ENCODE results near the gene TEKT5. TPM values are rescaled to one million over a fixed set of nuclear protein-coding genes. Genes with fewer than 3 reads are reported as not detected.
"Not testable (repeated sequence)": the region's sequence is repeated elsewhere in the genome, so short reads cannot be mapped to it uniquely, and the experiment has no call there.

TEKT5 gene
- total and polyA plus RNA-seq, 2 donors, result 0.19 to 0.32 TPM

- no peak overlapping the region for H3K27ac ChIP-seq (ENCODE audit: low read depth)
- H3K4me3 ChIP-seq (ENCODE audit: low read depth, low read length), result no peak overlapping the region
- WGBS, result 80% methylated on average over 5 of the region's 5 CpGs
- H3K36me3 ChIP-seq (ENCODE audit: insufficient read depth), result no peaks in the 10 kb centered on the region
- no peak for DNase-seq (ENCODE audit: extremely low spot score)
- no peaks in the 10 kb centered on the region for H3K4me1 ChIP-seq (ENCODE audit: insufficient read depth)
Observed at GRCh38 chr16:10662212-10662611, 32.5 kb downstream of the TEKT5 start.

DNA sequence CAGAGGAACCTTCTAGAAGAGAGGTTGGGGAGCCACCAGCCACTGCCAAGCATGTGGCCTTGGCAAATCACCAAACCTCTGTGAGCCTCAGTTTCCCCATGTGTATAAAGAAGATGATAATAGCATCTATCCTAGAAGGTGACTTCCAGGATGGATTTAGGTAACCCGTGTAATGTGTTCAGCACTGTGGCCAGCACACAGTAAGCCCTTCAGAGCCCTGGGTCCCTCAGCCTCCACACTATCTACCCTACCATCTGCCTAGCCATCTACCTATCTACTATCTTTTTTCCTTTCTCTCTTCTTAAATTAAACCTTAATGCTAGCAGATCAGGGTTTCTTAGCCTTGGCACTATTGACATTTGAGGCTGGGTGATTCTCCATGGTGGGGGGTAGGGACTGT, 33.0 kb downstream of the TEKT5 start:
- no peak for DNase-seq (ENCODE audit: extremely low spot score)
- Histone ChIP-seq H3K4me1 (ENCODE audit: insufficient read depth) (no peaks in the 10 kb centered on the region), H3K27ac (ENCODE audit: low read depth) (no peak overlapping the region), H3K36me3 (ENCODE audit: insufficient read depth) (no peaks in the 10 kb centered on the region), H3K4me3 (ENCODE audit: low read depth, low read length) (no peak overlapping the region)
- WGBS, result 18% methylated on average over 1 of the region's 1 CpG

DNA sequence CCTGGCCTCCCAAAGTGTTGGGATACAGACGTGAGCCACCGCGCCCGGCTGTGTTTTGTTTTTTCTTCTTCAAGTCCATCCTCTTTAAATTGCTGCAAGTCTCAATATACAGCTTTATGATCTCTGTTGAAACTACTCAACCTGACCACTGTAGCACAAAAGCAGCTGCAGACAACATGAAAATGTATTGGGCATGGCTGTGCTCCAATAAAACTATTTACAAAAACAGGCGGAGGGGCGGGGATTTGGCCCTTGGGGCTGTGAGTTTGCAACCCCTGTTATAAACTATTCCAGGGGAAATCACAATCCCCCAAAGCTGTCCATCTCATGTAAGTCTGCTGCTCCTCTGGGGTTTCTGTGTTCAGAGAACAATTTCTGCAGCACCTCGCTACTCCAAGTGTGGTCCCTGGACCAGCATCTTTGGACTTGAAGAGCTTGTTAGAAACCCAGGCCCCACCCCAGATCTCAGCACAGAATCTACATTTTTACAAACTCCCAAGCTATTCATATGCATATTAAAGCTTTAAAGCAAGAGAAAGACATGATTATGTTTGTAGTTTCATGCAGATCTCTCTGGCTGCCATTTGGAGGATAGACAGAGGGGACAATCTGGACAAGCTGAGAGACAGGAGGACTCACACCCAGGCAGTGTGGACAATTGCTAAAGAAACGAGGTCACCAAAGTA, 33.6 kb downstream of the TEKT5 start:
- H3K27ac ChIP-seq (ENCODE audit: low read depth), result no peak overlapping the region
- WGBS, result 65% methylated on average over 8 of the region's 8 CpGs
- no peak for DNase-seq (ENCODE audit: extremely low spot score)
- no peaks in the 10 kb centered on the region for H3K4me1 ChIP-seq (ENCODE audit: insufficient read depth)
- H3K36me3 ChIP-seq (ENCODE audit: insufficient read depth), result no peaks in the 10 kb centered on the region
- no peak overlapping the region for H3K4me3 ChIP-seq (ENCODE audit: low read depth, low read length)

GRCh38 chr16:10658943-10659342, 35.8 kb downstream of the TEKT5 start:
- H3K36me3 ChIP-seq (ENCODE audit: insufficient read depth), result no peaks in the 10 kb centered on the region
- H3K4me1 ChIP-seq (ENCODE audit: insufficient read depth), result no peaks in the 10 kb centered on the region
- H3K4me3 ChIP-seq (ENCODE audit: low read depth, low read length), result no peak overlapping the region
- no peak for DNase-seq (ENCODE audit: extremely low spot score)
- WGBS, result 95% methylated on average over 6 of the region's 6 CpGs
- no peak overlapping the region for H3K27ac ChIP-seq (ENCODE audit: low read depth)

- Histone ChIP-seq H3K4me1 (ENCODE audit: insufficient read depth) (no peaks in the 10 kb centered on the region), H3K36me3 (ENCODE audit: insufficient read depth) (no peaks in the 10 kb centered on the region), H3K4me3 (ENCODE audit: low read depth, low read length) (no peak overlapping the region), H3K27ac (ENCODE audit: low read depth) (no peak overlapping the region)
- whole genome bisulfite sequencing, result 86% methylated on average over 4 of the region's 4 CpGs
- DNase-seq (ENCODE audit: extremely low spot score), result no peak
Observed at GRCh38 chr16:10657925-10658324, 36.8 kb downstream of the TEKT5 start.

- H3K4me1 ChIP-seq (ENCODE audit: insufficient read depth), result no peaks in the 10 kb centered on the region
- H3K27ac ChIP-seq (ENCODE audit: low read depth), result no peak overlapping the region
- no peak for DNase-seq (ENCODE audit: extremely low spot score)
Observed at GRCh38 chr16:10656618-10657017, 38.1 kb downstream of the TEKT5 start.

GRCh38 chr16:10655415-10655977, 39.2 kb downstream of the TEKT5 start:
- no peak for DNase-seq (ENCODE audit: extremely low spot score)
- H3K36me3 ChIP-seq (ENCODE audit: insufficient read depth), result no peaks in the 10 kb centered on the region
- no peak overlapping the region for H3K4me3 ChIP-seq (ENCODE audit: low read depth, low read length)
- no peak overlapping the region for H3K27ac ChIP-seq (ENCODE audit: low read depth)
- no peaks in the 10 kb centered on the region for H3K4me1 ChIP-seq (ENCODE audit: insufficient read depth)

More at GRCh38 chr16:10656618-10657017, 38.1 kb downstream of the TEKT5 start:
- H3K36me3 ChIP-seq (ENCODE audit: insufficient read depth), result no peaks in the 10 kb centered on the region
- H3K4me3 ChIP-seq (ENCODE audit: low read depth, low read length), result no peak overlapping the region

DNA sequence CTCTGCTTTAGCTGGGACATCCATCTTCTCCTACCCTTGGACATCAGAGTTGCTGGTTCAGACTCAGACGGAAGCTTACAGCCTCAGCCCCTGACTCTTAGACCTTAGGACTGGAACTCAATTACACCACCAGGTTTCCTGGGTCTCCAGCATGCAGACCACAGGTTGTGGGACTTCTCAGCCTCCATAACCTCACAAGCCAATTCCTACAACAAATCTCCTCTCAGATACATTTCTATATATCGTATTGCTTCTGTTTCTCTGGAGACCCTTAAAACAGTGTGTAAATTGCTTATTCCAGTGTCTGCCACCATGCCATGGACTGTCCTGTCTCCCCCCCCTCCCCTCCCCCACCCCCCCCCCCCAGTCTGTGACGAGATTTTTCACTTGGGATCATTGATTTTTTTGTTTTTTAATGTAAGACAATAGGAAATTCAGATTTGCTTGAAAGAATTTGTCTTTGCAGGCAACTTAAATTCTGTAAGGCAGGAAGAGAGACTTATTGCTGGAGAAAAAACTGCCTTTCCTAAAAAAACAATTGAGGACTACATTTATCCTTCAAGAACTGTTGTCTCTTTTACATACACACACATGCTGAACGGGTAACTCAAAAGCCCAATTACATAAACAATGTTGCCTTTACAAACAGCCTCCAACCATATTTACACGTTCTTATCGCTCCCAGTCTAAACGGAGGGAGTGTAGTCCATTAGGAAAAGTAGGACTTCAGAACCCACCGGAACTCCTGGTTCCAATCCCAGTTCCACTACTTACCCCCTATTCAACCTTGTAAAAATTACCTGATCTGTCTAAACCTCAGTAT, 39.9 kb downstream of the TEKT5 start:
- 40% methylated on average over 8 of the region's 8 CpGs for WGBS
- Histone ChIP-seq H3K36me3 (ENCODE audit: insufficient read depth) (no peaks in the 10 kb centered on the region), H3K4me3 (ENCODE audit: low read depth, low read length) (no peak overlapping the region), H3K27ac (ENCODE audit: low read depth) (no peak overlapping the region), H3K4me1 (ENCODE audit: insufficient read depth) (no peaks in the 10 kb centered on the region)
- no peak for DNase-seq (ENCODE audit: extremely low spot score)

GRCh38 chr16:10652730-10653590, 41.8 kb downstream of the TEKT5 start:
- Histone ChIP-seq H3K36me3 (ENCODE audit: insufficient read depth) (no peaks in the 10 kb centered on the region), H3K4me3 (ENCODE audit: low read depth, low read length) (no peak overlapping the region), H3K4me1 (ENCODE audit: insufficient read depth) (no peaks in the 10 kb centered on the region), H3K27ac (ENCODE audit: low read depth) (no peak overlapping the region)
- no peak for DNase-seq (ENCODE audit: extremely low spot score)
- WGBS, result 48% methylated on average over 8 of the region's 8 CpGs

DNA sequence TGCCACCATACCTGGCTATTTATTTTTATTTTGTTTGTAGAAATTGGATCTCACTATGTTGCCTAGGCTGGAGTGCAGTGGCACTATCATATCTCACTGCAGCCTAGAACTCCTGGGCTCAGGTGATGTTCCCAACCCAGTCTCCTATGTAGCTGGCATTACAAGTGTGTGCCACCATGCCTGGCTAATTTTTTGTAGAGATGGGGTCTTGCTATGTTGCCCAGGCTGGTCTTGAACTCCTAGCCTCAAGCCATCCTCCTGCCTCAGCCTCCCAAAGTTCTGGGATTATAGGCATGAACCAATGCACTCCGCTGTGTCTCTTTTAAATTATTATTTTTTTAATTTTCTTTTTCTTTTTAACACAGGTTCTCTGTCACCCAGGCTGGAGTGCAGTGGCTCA, 45.6 kb downstream of the TEKT5 start:
- not testable (repeated sequence) for H3K36me3 ChIP-seq (ENCODE audit: insufficient read depth); DNase-seq (ENCODE audit: extremely low spot score); H3K4me3 ChIP-seq (ENCODE audit: low read depth, low read length); H3K4me1 ChIP-seq (ENCODE audit: insufficient read depth); H3K27ac ChIP-seq (ENCODE audit: low read depth)
- 94% methylated on average over 1 of the region's 1 CpG for WGBS

DNA sequence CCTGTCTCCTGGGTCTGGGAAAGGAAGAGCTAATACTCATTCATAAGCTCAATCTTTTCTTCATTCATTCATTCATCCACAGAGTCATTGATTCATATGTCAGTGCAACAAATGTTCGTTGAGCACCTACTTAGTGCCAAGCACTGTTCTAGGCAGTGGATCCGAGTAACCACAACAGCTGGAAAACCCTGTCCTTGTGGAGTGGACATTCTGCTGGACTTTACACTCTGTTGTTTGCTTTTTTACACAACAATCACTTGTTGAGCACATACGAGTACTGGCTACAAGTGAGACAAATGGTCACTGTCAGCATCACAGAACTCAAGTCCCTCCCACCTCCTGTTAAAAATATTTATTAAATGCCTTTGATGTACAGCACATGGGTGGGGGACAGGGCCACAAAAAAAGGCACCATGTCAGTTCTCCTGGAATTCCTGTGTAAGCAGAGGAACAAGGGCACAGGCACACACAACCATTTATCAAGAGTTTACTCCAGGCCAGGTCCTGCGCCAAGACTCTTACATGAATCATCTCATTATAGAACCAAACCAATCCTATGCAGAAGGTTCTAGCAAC, 46.9 kb downstream of the TEKT5 start:
- H3K4me1 ChIP-seq (ENCODE audit: insufficient read depth), result no peaks in the 10 kb centered on the region
- H3K36me3 ChIP-seq (ENCODE audit: insufficient read depth), result no peaks in the 10 kb centered on the region
- 79% methylated on average over 4 of the region's 4 CpGs for WGBS
- no peak for DNase-seq (ENCODE audit: extremely low spot score)
- no peak overlapping the region for H3K27ac ChIP-seq (ENCODE audit: low read depth)
- H3K4me3 ChIP-seq (ENCODE audit: low read depth, low read length), result no peak overlapping the region

- Histone ChIP-seq H3K4me3 (ENCODE audit: low read depth, low read length) (no peak overlapping the region), H3K4me1 (ENCODE audit: insufficient read depth) (no peaks in the 10 kb centered on the region), H3K27ac (ENCODE audit: low read depth) (no peak overlapping the region), H3K36me3 (ENCODE audit: insufficient read depth) (no peaks in the 10 kb centered on the region)
- WGBS, result 94% methylated on average over 10 of the region's 10 CpGs
- DNase-seq (ENCODE audit: extremely low spot score), result no peak
Observed at GRCh38 chr16:10647264-10647720, 47.4 kb downstream of the TEKT5 start.

DNA sequence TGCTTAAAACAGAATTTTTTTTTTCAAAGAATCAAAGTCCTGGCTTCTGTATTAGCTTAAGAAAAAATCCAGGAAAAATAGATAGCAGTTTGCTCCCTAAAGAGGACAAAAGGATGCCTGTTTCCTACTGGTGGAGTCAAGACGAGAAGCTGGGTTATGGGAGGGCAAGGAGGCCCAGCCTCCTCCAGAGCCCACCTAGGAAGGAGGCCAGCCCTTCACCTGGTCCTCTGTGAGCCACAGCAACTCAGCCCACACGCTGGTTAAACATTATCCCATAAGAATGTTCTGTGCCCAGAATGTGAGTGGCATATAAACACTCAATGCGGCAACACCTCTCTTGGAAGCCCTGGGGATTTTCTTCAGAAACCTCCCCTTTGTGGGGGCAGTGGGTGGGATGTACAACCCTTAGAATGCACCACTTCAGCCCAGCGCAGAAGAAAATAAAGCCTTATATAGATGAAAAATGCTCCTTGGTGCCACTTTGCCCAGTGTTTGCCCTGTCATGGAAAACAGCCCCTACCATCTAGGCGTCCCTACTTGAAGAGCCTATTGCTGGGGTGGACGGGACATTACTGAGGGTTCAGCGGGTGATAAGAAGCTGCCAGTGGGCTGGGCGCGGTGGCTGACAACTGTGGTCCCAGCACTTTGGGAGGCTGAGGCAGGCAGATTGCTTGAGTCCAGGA, 48.0 kb downstream of the TEKT5 start:
- Histone ChIP-seq H3K4me1 (ENCODE audit: insufficient read depth) (no peaks in the 10 kb centered on the region), H3K27ac (ENCODE audit: low read depth) (no peak overlapping the region), H3K4me3 (ENCODE audit: low read depth, low read length) (no peak overlapping the region), H3K36me3 (ENCODE audit: insufficient read depth) (no peaks in the 10 kb centered on the region)
- no peak for DNase-seq (ENCODE audit: extremely low spot score)
- WGBS, result 79% methylated on average over 9 of the region's 9 CpGs
